GM18502 (cell line): Measurements from ENCODE around the gene PRCD.
"Not testable (repeated sequence)": the region's sequence is repeated elsewhere in the genome, so short reads cannot be mapped to it uniquely, and the experiment has no call there.

Experiments
- ATAC-seq: cut with Tn5 transposase; IDR thresholded peaks from one replicate; pipeline ENCODE4 v1.9.1; 2021; ENCODE audit warnings: mild to moderate bottlenecking; ENCODE audit not compliant: unreplicated experiment, poor library complexity

The PRCD gene

DNA sequence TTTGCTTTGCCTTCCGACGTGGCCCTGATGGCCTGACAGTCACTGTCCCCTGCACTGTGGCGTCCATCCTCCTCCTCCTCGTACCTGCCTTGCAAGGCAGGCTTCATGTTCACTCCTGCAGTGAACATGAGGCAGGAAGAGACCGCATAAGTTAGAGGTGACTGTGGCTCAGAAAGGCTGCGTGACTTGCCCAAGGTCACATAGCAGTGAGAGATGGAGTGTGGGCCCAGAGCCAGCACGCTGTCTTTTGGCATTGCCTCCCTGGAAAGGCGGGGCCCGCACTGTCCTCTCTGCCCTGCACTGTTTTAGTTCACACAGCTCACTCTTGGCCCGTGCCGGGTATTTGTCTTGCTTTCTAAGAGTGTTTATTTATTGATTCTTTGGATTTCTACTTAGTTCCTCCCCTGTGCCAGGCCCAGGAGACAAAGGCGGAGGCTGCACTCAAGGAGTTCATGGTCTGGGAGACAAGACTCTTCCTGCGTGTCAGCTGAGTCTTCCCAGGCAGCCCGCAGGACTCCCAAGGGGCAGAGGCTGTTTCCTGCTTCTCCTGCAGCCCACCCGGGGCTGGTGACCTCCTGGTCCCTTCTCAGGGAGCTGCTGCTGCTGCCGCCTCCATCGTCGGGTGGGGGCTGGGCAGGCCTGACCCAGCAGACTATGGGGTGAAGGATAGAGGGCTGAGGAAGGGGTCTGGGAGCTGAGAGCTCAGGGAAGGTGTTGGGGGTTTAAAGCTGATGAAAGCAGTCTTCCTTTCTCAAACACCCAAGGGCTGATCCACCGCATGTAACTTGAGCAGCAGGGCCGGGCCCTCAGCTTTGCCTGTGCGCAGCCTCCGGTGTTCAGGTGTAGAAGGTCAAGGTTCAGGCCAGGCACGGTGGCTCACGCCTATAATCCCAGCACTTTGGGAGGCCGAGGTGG, 15.0 kb upstream of the PRCD start:
- no peak for ATAC-seq

DNA sequence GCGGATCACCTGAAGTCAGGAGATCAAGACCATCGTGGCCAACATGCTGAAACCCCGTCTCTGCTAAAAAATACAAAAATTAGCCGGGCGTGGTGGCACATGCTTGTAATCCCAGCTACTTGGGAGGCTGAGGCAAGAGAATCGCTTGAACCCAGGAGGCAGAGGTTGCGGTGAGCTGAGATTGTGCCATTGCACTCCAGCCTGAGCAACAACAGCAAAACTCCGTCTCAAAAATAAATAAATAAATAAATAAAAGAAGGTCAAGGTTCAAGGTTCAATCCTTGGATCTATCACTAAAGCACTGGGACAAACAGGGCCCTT, 14.4 kb upstream of the PRCD start:
- ATAC-seq, result not testable (repeated sequence)

DNA sequence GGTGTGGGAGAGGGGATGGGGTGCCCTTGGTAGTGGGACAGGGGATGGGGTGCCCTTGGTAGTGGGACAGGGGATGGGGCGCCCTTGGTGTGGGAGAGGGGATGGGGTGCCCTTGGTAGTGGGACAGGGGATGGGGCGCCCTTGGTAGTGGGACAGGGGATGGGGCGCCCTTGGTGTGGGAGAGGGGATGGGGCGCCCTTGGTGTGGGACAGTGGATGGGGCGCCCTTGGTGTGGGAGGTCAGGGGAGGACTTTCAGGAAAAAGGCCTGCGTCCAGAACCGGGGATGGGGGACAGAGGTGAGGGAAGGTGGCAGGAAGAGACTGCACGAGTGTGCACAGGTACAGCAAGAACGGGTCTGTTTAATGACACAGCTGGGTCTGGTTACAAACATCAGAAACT, 12.8 kb upstream of the PRCD start:
- not testable (repeated sequence) for ATAC-seq

DNA sequence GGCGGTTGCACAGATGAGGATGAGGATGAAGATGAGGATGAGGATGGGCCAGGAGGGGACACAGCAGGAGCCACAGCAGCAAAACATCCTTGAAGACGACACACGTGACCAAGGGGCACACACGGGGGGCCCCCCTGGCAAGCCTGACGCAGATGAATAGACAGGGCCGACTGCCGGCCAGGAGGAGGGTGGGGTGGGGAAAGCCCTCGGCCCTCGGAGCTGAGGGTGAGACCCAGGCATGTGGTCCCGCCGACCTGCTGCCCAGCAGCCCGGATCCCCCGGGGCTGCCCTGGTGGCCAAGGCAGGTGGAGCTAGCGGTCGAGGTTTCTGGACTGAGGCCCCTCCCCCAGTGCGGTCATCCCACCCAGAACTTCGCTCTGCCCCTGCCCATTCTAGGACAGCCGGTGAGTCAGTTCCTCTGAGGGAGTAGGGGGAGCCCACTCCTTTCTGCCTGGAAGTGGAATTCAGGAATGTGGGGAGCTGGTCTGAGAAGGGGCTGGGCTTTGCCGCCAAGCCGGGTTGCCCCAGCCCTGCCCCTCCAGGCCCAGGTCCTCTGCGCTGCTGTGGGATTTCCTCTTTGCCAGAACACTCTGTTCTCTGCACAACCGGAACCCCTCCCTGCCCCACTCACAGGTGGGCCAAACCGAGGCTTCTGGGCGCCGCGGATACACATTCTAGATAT, 12.3 kb upstream of the PRCD start:
- peak; percentile 49 for ATAC-seq

DNA sequence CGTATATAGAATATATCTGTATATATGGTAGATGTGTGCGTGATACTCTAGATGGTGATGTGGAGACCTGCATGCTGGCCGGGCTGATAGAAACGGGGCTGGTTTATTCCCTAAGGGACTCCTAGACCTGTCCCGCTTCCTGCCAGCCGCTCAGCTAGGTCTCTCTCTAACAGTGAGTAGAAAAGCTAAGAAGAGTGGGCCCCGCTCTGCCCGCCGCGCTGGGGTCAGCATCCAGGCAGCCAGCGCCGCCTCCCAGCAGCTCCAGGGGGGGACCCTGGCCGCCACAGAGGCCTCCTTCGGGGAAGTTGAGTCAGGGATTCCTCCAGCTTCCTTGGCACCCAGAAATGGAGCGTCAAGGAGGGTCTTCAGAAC, 11.7 kb upstream of the PRCD start:
- ATAC-seq, result peak; percentile 61

DNA sequence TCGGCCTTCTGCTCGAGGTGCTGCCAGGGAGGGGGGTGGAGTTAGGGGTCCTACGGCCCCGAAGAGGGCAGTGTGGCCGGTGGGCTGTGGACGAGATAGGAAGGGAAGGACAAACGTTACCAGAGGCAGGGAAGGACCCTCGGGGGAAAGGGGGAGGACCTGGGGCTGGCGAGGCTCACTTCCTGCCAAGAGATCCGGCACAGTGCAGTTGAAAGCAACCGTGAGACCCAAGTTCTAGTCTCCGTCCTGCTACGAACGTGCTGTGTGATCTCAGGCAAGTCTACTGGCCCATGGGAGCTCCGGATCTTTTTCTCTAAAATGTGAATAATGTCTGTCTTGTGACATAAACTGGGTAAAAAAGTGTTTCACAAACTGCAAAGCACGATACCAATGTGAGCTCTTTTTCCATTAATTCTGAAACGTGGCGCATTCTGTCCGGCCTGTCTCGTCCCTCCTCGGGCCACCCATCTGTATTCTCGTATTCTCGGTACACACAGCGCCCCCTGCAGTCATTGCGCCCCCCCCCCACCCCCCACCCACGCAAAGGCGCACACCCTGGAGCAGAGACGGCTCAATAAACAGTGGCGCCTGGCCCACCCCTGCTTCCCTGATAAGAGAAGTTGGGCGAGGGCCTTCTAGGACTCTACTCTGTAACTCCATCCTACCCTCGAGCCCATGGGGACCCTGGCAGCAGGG, 11.2 kb upstream of the PRCD start:
- no peak for ATAC-seq

DNA sequence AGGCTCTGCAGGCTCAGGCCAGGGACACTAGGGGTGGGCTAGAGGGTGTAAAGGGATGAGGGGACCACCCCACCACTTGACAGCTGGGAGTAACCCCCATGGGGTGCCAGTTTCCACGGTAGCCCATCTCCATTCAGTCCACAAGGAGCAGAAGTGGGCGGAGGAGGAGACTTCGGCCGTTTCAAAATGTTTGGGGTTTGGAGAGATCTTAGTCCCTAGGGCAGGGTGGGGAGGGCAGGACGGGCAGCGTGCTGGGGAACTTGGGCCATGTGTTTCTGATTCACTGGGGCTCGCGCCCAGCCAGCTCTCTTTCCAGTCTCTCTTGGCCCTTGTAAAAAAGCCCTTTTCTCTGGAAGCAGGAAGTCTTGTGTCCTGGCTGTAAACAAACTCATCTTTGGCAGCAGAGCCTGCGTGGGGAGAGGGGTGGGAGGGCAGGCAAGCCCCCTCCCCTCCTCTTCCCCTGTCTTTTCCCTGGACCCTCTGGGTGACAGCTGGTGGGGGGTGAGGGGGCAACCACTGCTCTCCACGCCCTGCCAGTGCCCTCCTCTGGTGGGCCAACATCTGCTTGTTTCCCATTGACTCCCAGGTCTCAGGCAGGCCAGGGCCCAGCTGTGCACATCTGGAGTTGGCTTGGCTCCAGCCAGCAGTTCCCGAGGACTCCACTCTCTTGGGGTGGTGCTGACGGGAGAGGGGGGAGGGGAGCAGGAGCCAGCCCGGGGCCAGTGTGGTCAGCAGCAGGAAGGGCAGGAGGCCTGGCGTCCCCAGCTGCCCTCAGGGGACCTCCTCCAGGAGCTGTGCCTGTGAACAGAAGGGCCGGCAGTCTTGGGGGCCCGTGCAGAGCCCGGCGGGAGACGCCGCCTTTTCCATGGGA, 10.4 kb upstream of the PRCD start:
- no peak for ATAC-seq

DNA sequence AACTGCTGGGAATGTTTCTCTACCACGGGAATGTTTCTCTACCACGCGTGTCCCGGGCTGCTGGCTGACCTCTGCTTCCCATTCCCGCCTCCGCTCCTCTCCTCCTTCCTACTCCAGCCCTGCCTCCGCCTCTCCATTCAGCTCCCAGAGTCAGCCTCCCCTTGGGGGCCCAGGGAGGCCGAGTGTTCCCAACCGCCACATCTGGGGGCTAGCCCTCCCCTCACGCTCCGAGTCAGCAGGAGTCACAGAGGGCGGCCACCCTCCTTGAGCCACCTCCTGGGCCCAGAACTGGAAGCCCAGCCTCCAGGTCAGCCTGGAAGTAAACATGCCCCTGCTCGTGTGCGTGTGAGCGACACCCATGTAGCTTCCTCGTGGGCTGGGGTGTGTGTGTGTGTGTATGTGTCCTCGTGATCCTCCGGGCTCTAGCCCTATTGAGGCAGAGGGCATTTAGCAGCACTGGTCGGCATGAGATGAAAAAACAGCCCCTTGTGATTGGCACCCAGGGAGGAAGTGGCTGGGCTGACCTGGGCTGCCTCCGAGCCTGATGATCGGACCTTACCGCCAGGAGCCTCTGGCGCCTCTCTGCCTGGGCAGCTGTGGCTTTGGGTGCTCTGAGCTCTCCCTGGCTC, 9.6 kb upstream of the PRCD start:
- no peak for ATAC-seq

DNA sequence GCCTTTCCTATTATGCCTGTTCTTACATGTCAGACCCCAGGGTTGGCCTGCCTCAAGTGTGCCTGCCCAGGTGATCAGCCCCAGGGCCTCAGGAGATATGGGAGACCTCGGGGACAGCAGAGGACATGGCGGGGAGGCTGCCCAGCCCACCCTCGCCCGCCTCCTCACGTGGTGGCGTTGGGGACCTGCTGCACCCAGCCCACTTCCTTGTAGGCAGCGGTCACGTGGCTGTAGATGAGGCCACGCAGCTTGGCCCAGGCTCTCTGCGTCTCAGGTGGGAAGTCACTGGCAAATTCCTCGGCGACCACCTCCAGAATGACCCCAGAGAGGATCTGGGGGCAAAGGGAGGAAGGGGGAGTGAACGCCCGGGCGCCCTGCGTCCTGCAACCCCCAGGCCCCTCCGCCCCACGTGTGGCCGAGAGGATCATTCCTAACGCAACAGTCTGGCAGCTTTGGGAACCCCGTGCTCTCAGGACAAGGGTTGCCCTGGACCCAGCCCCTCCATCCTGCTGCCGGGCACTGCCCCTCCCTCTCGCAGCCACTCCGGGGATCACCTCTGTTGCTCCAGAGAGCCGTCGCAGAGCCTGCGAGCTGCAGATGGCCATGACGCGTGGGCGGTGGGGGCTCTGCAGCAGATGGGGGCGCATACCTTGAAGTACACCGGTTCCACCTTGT, 8.9 kb upstream of the PRCD start:
- no peak for ATAC-seq

DNA sequence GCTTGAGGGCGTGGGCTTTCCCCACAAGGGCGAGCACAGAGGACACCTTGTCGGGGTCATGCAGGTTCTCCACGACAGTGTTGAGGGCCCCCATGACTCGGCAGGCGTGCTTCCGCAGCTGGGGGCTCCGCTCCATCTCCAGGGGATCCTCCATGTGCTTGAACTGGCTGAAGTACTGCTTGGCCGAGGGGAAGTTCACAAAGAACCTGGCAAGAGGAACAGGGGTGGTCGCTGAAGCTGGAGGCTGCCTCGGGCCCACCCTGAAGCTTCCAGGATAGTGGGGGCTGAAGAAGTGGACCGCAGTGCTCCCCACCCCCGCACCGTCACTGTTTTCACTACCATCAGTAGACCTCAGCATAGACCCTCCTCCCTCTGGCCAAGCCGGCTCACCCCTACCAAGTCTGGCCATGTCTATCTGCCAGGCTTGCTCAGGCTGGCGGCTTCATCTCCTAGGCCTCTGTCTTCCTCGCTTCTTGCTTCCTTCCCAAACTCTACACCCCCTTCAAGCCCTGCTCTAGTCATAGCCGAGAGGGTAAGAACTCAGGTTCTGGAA, 8.3 kb upstream of the PRCD start:
- no peak for ATAC-seq

DNA sequence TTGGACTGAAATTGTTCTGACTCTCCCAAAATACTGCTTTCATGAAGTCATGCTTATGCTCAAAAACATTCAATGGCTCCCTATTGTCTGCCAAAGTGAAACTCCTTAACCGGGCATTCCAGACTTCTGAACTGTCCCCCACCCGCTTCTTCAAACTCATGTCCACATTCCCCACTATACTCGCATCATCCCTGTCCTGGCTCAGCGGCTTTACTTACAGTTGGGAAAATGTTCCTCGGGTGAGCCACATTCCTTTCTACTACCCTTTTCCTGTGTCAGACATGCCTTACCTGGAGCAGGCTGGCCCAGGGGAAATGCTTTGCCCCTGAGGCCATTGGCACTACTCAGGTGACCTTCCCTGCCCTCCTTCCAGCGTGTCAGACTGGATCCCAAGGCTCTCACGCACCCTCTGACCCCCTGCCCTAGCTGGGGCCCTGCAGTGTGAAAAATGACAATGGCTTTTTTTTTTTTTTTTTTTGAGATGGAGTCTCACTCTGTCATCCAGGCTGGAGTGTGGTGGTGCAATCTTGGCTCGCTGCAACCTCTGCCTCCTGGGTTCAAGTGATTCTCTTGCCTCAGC, 7.7 kb upstream of the PRCD start:
- ATAC-seq, result no peak

DNA sequence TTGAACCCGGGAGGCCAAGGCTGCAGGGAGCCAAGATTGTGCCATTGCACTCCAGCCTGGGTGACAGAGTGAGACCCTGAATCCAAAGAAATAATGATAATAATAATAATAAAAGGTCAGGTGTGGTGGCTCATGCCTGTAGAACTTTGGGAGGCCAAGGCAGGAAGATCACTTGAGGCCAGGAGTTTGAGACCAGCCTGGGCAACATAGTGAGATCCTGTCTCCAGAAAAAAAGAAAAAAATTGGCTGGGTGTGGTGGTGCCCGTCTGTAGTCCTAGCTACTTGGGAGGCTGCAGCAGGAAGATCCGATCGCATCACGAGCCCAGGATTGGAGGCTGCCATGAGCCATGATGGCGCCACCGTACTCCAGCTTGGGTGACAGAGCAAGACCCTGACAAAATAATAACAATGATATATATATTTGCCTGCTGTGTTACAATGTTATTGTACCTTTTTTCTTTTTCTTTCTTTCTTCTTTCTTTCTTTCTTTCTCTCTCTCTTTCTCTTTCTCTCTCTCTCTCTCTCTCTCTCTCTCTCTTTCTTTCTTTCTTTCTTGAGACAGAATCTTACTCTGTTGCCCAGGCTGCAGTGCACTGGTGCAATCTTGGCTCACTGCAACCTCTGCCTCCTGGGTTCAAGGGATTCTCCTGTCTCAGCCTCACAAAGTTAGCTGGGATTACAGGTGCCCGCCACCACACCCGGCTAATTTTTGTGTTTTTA, 6.0 kb upstream of the PRCD start:
- ATAC-seq, result not testable (repeated sequence)

DNA sequence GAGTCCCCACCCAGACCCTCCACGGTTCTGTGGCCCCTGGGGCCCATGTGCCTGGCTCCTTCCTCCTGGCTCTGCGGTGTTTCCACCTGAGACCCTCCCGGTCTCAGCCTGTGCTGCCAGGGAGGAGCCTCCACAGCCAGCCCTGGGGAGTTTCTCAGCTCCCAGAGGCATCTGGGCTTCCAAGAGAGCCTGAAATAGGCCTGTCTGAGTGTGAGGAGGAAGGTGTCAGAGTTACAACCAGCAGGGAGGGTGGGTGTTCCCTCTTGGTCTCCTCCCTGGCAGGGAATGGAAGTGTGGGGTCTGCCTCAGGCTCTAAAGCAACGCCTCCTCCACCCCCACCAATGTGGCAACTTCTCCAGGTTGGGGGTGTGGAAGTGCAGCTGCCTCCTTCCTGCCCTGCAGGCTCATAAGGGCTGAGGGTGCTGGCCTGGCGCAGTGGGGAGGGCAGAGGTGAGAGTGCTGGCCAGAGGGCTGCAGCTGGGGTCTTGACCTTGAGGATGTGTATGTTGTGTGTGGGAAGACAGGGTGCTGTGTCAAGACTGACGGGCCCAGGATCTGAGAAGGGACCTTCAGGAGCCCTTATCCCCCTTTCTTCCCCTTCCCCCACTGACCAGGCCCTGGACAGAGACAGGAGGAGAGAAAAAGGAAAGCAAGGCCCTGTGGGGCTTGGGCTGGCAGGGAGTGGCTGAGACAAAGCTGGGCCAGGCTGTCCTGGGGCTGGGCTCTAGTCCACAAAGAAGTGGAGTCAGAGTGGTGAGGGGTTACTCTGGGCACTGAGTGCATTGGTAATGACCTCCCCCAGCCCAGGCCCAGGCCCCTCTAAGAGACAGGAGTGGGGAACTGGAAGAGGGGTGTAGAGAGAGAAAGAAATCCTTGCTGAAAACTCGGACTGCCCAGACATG, 4.8 kb upstream of the PRCD start:
- no peak for ATAC-seq

DNA sequence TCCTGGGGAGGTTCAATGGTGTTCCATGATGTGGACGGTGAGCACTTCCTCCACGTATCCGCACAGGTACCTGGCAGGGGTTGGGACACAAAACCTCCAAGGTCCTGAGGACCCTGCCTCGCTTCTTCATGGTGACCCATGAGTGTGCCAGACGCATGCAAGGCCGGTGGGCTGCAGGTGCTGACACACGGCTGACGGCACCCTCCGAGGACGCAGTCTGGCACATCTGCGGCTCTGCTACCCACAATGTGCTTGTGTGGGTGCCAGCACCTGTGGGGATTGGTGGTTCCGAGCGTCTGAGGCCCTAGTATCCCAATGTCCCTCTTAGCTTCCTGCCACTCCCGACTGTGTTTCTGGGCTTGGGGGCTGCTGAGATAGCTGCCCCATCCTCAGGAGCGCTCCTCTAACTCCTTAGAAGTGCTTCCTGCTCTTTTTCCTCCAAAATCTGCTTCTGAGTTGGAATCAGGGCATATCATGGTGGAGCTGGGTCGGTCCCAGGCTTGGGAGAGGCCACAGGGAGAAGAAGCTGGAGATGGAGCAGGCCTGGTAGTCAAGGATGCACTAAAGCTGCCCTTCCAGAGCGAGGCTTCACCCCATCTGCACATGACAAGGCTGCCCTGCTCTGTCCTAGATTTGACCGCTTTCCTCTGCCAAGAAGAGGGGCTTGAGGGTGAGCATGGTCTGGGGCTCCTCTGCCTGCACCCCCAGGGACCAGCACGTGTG, 3.9 kb upstream of the PRCD start:
- no peak for ATAC-seq

DNA sequence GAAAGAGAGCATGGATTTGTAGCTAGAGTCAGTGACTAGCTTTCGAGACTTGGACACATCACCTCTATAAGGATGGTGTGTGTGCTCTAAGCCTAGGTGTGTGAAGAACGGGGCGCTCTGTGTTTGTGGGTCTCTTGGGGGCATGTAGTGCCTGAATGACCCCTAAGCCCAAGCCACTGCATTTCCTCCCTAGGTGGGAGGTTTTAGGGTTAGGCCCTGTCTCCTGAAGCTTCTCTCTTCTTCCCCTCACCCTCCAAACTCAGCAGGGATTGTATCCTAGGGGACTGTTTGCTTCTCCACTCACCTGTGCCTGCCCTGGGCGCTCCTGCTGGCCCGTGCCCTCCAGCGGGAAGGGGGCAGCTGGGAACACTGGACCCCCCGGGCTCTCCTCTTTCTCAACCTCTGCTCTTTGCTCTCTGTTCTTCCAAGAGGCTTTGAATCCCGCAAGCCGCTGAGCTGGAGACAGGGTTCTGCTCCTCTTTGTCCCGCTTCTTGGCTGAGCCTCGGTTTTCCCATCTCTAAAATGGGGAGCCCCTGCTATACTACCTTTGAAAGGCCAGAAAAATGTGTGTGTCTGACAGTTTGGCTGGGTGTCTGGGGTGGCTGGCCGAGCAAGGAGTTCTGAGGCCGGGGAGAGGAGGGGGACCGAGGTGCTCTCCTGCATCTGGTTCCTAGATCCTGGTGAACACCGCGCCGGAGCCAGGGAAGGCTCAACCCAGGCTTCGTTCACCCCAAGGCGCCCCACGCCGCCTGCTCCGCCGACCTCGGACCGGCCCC, 3.1 kb upstream of the PRCD start:
- no peak for ATAC-seq

DNA sequence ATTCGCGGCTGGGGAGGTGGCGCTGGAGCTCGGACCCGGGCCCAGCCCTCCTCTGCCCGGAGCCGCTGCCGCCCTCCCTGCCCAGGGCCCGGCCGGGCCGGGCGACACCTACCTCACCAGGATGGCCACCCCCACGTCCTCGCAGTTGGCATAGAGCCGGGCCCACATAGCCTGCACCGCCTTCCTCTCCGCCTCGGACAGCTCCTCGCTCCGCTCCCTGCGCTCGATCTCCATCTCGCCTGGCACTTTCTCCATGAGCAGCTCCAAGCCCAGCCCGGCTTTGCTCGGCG, 2.6 kb upstream of the PRCD start:
- ATAC-seq, result no peak
